Activated CD4-positive, CD25-positive, alpha-beta regulatory T cell (primary cell): ENCODE results near the gene XRCC3.

Experiments used
- DNase-seq, 4 experiments: peaks; one replicate each; lab custom pipeline; 2025; lab: John Stamatoyannopoulos, UW

The XRCC3 gene

DNA sequence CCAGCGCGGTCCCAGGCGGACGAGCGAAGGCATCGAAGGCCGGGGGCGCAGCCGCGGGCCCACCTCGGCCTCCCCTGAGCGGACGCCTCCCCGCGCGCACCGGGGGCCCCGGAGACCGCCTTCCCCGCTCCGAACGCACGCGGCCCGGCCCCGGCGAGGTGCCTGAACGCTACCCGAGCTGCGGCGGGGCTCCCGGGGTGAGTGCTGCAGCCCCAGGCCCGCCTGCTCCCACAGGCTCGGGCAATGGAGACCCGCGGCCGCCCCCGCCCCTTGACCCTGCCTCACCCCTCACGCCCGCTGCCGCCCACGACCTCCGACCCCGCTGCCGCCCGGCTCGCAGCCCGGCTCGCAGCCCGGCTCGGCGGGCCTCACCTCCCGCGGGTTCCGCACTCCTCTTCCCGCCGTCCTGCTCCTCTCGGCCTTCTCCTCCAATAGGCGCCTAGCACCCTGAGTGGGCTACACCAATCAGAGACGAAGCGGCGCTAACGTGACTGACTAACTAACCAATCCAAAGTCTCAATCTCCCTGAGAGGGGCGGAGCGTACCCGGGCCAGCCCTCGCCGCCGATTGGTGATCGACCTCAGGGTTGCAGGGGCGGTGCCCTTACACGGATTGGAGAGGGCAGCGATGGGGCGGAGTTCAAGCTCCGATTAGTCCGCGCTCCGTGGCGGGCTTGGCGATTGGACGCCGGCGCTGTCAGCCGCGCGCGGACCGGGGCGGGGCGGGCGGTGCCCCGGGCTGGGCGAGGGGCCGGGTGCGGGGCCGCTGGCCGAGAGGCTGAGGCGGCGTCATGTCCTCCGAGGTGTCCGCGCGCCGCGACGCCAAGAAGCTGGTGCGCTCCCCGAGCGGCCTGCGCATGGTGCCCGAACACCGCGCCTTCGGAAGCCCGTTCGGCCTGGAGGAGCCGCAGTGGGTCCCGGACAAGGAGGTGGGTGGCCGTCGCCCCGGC is at the start of gene XRCC3, which contains the start of gene ZFYVE21:
Gene XRCC3 (minus strand): TSS at position 400 of the 949 bp plus-strand sequence. CDS start 4,364 bp downstream, outside the sequence.
Gene ZFYVE21 (plus strand): TSS at position 759 of the 949 bp plus-strand sequence. CDS start 32 bp downstream, at position 791.
- peak; percentile 98 to 99 (median 98) for DNase-seq

DNA sequence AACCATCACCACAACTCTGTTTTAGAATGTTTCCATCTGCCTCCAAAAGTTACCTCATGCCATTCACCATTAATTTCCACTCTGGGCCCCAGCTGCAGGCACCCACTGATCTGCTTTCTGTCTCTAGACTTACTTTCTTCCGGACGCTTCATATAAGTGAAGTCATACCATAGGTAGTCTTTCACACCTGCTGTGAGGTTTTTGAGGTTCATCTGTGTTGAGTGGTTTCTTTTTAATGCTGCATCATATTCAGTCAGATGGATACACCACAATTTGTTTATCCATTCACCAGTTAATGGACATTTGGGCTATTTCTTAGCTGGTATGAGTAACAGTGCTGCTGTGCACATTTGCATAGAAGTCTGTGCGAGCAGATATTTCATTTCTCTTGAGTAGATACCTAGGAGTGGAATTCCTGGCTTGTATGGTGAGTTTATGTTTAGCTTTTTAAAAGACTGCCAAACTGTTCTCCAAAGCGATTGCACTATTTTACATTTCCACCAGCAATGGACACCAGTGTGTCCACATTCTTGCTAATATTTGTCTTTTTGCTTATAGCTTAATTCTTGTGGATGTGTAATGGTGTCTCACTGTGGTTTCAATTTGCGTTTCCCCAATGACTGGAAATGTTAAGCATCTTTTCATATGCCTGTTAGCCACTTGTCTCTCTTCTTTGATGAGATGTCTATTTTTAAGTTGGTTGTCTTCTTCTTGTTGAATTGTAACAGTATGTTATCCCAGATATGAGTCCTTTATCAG is 48.7 kb upstream of the XRCC3 start:
- no peak for DNase-seq

DNA sequence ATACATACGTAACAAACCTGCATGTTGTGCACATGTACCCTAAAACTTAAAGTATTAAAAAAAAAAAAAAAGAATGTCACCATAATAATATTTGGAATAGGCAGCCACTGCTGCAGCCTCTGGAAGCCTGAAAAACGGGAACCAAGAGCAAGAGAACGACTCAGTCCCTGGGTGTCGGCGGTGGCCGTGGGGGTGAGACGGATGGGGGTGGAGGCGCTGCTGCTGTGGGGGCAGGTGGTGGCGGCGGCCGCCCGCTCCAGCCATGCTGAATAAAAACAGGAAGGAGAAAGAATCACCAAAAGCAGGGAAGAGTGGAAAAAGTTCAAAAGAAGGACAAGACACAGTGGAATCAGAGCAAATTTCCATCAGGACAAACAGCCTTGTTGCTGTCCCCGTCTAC is 47.3 kb upstream of the XRCC3 start:
- no peak for DNase-seq

DNA sequence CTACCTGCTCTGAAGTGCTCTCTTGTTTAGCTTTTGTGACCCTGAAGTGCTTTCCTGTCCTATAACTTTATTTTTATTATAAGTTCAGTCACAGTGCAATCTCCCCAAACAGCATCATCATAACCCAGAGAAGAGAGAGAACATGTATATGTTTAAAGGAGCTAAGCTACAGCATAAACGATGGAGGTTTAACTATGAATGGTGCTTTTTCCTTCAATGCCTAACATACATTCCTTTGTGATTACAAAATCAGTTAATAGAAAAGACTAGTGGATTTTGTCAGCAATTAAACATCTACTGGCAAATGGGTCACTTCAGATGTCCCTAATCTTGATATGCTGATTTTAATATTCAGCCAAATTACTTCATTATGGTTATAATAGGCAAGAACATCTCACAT is 46.8 kb upstream of the XRCC3 start:
- no peak for DNase-seq

DNA sequence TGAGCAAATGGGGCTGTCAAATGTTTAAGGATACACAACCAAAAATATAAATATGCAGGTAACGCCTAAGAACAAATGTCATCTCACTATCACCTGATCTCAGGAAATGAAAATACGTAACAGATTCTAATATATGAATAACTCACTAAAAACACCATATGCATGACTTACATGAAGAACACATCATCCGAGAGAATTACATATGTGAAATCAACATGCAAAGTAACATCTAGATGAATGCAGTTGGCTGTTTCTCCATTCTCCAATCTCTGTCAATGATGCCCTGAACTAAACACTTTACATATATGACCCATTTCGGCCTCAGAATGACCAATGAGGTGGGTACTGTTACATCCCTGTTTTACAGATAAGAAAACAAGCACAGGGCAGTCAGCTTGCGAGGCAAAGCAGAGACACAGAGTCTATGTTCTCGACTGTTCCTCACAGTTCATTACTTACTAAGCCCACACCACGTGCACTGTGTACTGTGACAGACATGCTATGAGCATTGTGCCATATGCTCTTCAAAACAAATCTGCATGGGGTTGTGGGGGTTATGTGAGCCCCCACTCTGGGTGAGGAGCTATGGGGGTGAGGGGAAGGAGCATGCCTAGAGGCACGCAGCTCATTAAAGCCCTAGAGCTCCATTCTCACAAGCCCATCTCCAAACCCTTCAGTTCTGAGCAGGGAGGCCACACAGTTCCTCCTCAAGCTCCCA is 43.0 kb upstream of the XRCC3 start:
- DNase-seq, result no peak

DNA sequence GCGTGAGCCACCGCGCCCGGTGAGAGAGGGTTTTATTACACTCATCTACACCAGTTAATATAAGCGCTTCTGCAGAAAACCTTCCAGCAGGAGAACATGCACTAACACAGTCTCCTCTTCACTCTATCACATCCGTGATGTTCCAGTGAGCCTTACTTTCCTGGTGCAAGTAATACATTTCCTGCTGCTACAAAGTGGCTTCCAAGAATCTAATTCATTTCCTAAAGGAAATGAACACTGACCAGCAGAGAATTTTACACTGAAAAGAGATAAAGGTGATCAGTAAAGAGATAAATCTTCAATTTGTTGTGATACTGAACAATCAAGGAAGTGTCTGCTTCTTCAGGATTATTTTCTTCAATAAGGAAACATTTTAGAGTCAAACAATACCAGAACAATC is 39.8 kb upstream of the XRCC3 start:
- no peak for DNase-seq

DNA sequence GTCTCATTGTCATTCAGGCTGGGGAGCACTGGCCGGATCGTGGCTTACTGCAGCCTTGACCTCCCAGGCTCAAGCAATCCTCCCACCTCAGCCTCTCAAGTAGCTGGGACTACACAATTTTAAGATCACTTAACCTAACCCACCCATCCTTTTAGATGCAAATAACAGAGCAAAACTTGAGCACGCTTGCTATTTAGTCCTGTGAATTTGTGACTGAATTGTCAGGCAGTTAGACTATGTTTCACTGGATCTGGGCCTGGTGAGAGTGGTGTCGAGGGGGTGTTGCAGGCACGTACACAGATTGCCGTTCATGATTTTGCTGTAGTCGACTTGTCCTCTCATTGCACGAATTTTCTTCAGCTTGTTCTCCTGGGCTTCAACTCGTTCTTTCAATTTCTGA is 38.5 kb upstream of the XRCC3 start:
- no peak for DNase-seq

DNA sequence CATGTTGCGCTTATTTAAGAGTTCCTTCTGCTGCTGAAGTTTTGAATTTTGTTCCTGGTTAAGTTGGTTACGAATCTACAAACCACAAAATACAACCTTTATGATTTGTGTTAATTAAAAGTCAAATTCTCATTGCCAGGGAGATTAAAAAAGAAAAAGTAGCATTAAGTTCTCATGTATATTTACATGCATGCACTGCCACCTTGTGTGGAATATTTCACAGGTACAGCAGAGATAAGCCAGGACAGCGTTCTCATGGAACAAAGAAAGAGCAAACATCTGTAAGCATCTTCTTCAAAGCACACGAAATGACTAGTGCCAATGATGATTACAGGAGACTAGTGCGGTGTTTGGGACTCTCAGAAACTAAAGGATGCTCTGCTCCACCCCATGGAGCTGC is 34.6 kb upstream of the XRCC3 start:
- DNase-seq, result no peak

DNA sequence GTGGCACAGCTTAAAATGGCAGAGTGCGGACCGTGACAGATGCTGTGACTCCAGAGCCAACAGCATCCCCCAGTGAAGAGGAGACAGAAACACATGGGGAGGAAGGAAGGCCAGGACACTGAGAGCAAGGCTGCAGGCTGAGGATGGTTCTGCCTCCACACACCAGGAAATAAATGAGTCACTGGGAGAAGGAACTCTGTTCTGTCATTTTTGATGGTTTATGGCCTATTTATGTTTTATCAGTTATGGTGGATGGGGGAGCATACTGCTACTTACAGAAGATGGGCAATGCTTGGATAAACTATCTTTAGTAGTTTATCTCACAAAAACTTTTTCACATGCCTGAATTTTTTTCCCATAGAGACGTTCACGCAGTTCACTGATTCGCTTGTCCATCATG is 34.2 kb upstream of the XRCC3 start:
- no peak for DNase-seq

DNA sequence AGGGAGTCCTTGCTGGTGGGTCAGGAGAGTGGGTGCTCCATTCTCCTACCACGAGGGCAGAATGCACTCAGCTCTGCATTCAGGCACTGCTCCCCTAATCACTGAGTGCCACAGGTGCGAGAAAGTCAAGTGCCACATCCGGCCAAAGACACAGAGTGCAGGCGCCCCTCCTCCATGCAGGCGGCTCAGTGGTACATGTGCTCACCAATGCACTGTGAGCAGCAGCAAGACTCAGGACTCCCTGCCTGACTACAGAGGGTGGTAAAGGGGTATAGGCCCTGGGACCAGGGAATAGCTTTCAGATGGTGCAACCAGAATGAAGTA is 33.2 kb upstream of the XRCC3 start:
- DNase-seq, result peak in 2 of 4 experiments; percentile 15 to 25

DNA sequence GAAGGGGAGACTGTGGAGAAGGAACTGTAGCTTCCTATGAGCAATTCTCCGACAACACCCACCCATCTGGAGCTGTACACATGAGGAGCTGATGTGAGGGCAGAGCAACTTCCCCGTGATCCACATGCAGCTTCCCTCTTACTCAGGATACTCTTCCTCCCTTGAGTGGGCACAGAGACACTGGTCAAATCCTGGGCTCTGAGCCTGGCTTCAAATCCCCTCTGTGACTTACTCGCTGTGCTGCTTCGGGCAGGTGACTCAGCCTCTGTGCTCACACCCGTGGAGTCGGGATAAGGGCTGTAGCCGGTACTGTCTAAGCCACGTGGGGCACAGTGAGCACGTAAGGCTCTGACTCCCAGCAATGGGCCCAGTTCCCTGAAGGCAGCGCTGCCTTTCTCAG is 31.4 kb upstream of the XRCC3 start:
- DNase-seq, result no peak

DNA sequence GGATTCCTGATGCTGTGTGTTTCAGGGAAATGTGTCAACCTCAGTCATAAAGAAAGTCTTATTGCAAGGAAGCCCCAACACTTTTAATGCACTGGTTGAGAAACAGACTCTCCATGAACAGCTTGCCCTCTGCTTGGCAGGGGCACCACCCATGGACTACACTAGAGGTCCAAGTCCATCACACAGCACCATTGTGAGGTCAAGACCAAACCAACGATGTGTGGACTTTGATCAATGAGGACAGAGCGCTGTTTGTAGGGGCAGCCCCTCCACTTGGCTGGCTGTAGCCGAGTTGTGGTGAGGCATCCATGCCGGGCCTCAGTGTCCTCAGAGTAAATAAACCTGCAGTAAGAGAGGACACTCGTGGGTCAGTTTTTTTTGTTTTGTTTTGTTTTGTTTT is 30.2 kb upstream of the XRCC3 start:
- DNase-seq, result no peak

DNA sequence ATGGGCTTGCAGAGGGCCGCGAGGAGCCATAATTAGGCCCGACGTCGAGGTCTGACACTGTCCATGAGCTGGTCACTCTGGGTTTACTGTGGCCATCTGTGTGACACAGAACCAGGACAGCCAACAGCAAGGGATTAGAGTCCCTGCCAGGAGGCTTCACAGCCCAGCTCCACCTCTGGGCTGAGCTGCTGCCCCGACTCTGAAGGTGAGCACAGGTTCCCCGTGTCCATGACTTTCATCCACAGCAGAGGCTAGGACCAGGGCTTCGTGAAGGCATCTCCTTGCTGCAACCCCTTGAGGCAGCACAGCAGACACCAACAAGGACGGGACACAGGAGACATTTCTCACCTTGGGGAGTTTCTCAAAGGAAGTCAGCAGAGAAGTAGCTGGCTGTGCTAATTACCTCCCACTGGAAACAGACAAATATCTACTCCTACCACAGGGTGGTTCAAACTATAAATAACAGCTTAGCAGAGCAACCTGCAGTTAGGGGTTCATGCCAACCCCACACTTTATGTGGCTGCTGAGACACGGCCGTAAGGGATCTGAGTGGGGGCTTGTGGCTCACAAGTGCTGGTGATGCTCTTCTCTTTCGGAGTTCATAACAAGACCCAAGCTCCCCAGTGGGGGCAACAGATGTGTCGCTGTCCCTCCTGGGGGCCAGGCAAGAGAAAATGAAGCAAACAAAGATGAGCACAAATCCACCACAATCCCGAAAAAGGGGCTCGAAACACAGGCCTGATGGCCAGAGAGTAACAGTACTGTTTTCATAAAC is 29.6 kb upstream of the XRCC3 start:
- DNase-seq, result no peak

DNA sequence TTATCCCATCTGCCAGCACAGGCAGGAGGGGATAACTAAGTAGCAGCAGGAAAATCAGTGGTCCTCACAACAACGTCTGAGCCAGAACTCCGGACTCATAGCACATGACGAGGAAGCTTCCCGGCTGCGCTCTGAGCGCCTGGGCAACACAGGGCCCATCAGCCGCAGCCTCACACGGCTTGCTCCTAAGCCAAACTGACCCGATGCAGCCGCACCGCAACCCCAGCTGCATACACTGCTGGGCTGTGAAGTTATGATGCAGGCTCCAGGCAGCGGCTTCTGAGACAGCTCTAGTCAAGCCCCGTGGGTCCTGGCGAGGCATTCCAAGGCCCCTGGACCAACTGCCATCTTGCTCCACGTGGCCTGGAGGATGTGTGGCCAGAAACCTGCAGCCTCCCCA is 28.4 kb upstream of the XRCC3 start:
- no peak for DNase-seq

DNA sequence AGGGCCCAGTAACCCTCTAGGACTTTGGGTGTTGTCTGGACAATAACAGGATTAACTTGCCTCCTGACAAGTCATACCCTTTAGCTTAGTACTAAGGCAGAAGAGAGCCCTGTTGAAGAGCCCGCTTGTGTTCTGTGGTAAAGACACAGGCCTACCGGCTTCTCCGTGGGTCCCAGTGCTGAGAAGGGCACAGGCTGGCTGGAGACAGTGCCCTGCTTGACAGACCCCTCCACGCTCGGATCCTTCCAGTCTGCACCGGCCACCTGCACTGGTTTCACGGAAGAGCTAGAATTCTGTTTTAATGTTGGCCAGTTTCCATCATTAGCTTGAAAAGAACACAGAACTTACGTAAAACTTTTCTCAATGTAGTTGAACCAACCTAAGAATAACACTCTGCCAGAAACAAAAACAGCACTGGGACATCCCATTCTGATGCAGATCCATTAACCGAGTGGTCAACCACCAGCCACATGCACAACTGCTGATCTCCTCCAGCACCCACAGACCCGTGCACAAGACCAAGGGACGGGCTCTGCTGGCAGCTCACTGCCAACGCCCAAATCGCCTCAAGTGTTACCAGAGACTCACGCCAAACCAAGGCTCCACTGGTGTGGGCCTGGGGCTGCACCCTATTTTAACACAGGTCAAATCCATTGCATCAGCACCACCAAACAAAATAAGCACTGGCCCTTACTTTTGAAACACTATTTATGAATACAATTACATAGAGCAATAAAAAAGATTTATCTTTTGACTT is 27.4 kb upstream of the XRCC3 start:
- no peak for DNase-seq

DNA sequence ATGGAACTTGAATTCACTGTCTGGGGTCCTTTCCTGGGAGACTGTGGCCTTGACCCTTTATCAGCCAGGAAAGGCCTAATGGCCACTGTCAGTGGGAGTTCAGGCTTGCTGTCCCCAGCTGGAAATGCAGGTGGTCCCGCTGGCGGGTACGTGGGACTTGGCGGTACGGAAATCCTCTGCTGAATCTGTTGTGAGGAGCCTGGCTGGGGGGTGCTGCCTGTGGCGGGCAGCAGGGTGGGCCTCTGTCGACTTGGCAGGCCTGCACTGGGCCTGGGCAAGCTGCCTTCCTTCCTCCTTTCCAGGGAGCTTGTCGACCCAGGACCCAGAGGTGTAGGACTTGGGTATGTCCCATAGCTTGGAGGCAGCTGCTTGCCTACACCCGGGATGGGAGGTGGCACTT is 26.6 kb upstream of the XRCC3 start:
- no peak for DNase-seq

DNA sequence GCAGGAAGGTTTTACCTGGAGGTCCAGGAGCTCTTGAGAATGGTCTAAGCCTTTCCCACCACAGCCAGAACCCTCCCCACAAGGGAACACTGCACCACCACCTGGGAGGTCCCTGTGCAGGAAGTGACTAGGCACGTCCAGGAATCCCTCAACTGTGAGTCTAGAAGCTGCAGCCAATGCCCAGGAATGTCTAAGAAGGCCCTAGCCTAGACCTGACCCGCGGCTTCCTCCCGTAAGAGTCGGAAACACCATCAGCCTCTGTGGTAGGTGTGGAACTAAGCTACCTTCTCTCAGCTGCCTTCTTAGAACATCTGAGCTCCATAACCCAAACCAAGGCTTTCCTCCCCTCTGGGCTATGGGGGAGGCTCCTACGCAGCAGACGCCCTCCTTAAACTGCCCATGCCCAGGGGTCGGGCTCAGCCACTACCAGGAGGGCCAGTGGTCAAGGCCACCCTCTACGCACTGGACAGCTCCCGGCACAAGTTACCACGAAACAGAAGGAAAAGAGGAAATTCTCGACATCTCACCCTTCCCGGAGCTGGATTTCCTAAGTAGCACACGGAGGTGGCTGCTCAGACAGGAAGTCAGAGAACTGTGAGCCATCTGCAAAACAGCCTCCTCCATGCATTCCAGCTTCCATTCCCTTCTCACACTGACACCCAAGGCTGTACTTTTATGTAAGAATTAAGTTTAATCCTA is 25.9 kb upstream of the XRCC3 start:
- DNase-seq, result no peak

DNA sequence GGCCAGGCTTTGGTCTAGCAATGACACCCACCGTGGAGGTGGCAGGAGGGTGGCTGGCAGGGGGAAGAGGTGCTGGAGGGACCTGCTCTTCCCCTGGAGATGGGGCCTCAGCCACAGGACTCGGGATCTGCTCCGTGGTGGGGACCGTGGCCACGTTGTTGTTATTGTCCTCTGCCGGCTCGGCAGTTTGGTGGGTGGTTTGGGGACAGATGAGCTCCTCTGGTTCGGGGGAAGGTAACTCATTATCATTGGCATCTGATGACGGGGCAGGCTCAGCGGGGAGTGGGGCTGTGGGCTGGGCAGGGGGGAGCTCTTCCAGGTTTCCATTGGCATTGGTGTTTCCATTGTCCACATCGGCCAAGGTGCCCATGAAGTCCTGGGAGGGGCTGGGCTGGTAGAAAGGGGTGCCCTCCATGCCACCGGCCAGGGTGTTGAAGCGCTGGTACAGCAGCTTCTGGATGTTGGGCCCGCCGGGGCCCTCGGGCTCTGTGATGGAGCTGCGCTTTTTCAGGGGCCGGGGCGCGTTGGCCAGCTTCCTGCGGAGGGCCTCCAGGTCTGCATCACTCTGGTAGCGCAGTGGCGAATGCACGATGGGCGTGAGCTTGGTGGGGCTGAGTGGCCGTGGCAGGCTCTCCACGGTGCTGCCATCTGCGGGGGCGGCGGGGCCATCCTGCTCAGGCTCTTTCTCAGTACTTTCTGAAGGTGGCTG is 24.7 kb upstream of the XRCC3 start:
- no peak for DNase-seq

DNA sequence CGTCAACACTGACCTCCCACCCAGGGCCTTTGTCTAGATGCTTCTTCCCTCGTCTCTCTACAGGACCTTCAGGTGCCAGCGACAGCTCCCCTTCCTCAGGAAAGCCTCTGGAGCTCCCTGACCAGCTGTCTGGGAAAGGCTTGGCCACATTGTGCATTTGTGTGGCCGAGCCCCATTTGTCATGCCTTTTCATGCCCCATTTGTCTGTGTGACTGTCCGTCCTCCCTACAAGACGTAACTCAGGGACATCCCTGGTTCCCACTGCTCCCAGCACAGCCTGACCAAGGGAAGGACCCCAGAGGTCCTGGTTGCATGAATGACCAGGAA is 24.2 kb upstream of the XRCC3 start:
- DNase-seq, result no peak
